ENCODE data around the gene FADS2. TPM values are rescaled to one million over a fixed set of nuclear protein-coding genes. Genes with fewer than 3 reads are reported as not detected.
A peak's percentile ranks its signal among the peaks of the same experiment; 100 is the strongest.

FADS2 gene
- total and polyA plus RNA-seq, 2 of the 13 experiments (the other 11 are each of a cell fraction or from before 2014, with no cell fraction given), result 90.1 to 124 TPM

DNA sequence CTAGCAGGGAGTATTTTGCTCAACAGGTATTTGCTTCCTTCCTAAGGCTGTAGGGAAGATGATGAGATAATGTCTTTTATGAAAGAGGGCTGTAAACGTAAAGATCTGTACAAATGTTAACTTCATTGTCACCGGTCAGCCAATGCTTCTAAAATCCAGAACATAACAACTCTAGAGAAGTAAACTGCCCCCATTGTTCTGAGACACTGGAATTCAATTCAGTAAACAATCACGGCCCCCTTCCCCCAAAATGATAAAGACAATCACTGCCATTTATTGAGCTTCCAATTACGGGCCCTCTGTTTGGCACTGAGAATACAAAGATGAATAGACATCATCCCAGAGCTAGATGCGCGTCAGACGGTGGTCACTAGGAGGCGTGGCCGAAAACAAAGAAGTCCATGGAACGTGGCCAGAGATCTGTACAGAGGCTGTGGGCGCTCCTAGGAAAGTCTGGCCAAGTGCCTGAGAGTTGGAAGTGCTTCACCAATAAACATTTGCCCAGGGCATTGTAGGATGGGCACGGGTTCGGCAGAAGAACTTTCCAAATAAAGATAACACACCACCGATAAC lies 36.3 kb upstream of the FADS2 start:
- peaks cover 42% of the 10 kb centered on the region for H3K4me1 ChIP-seq (ENCODE audit: insufficient read depth, low read length)
- BruUV-seq (replicated peaks), result TSS peak; percentile 87
- peak overlapping the region; percentile 89 for H3K4me2 ChIP-seq (ENCODE audit: low read depth, low read length)
- ChIA-PET POLR2A (interaction anchor here (0.8 to 4.2 kb wide), 22 partner anchors 9 to 800 kb away, joined by 3 to 50 read pairs (median 4); partner anchors contain the start of genes BEST1, FADS1, FADS2 and FTH1), CTCF (ENCODE audit: low intra/inter-chr PET ratio, low total read pairs) (no interaction called here)
- H3K79me2 ChIP-seq (ENCODE audit: insufficient read depth, low read length), result peaks cover 41% of the 10 kb centered on the region
- H3K36me3 ChIP-seq (replicated peaks in 1 of 2; ENCODE audit: control insufficient read depth in 1 of 2, insufficient read depth in 2 of 2, low read length in 2 of 2), result peaks cover 12 to 54% of the 10 kb centered on the region in 2 experiments
- peak overlapping the region; percentile 99 for H3K27ac ChIP-seq (ENCODE audit: extremely low read length, insufficient read depth, low read length)
- intact Hi-C loops (cut with micrococcal nuclease; ENCODE audit: unreplicated experiment) (no loop called here), in situ Hi-C loops (cut with HindIII; ENCODE audit: extremely low pct_ligation_motif_present, low pct_unique_long_range_greater_than_20kb) (loop anchor here (10.0 kb wide), 1 partner anchor 293 kb away; no protein-coding TSS in a partner anchor)
- no peak overlapping the region for H2AFZ ChIP-seq (ENCODE audit: low read length)
- H3K27me3 ChIP-seq (ENCODE audit: control insufficient read depth in 1 of 2, insufficient read depth in 2 of 2, low read length in 2 of 2), result no peaks in the 10 kb centered on the region; a peak in 1 of 5 replicates
- DNase-seq (ENCODE audit: low spot score) (peak; percentile 83), ATAC-seq (peak; percentile 58), FAIRE-seq (peak; percentile 86)
- no peaks in the 10 kb centered on the region; the same call in 1 of the 2 replicates for H4K20me1 ChIP-seq (ENCODE audit: insufficient read depth, low read length)
- WGBS (ENCODE audit: low lambda C conversion rate), result 7% methylated on average over 13 of the region's 14 CpGs
- no peaks in the 10 kb centered on the region for H3K9me3 ChIP-seq (ENCODE audit: low read length)
- H3K9ac ChIP-seq (ENCODE audit: insufficient read depth, low read depth, low read length), result peak overlapping the region; percentile 96
- H3K4me3 ChIP-seq (replicated peaks in 1 of 3; ENCODE audit: insufficient read depth in 1 of 3, low read depth in 2 of 3, low read length in 3 of 3), result peak overlapping the region; percentile 68 to 87 (median 81)
- TF ChIP-seq ZNF749 (CRISPR knock-in tag; IDR thresholded peaks at IDR 0.05; ENCODE audit: borderline replicate concordance), result no peak
- no peak for TF ChIP-seq PHB2 (IDR thresholded peaks at IDR 0.05; ENCODE audit: partially characterized antibody)
- TF ChIP-seq SP4 (CRISPR knock-in tag; IDR thresholded peaks at IDR 0.05), result no peak
- TF ChIP-seq HNRNPH1 (optimal IDR thresholded peaks at IDR 0.05; ENCODE audit: low read depth, low read length), result no peak
- no peak for TF ChIP-seq CHD4 (IDR thresholded peaks at IDR 0.05; ENCODE audit: borderline replicate concordance, low read length)
- TF ChIP-seq, protein P1, sequence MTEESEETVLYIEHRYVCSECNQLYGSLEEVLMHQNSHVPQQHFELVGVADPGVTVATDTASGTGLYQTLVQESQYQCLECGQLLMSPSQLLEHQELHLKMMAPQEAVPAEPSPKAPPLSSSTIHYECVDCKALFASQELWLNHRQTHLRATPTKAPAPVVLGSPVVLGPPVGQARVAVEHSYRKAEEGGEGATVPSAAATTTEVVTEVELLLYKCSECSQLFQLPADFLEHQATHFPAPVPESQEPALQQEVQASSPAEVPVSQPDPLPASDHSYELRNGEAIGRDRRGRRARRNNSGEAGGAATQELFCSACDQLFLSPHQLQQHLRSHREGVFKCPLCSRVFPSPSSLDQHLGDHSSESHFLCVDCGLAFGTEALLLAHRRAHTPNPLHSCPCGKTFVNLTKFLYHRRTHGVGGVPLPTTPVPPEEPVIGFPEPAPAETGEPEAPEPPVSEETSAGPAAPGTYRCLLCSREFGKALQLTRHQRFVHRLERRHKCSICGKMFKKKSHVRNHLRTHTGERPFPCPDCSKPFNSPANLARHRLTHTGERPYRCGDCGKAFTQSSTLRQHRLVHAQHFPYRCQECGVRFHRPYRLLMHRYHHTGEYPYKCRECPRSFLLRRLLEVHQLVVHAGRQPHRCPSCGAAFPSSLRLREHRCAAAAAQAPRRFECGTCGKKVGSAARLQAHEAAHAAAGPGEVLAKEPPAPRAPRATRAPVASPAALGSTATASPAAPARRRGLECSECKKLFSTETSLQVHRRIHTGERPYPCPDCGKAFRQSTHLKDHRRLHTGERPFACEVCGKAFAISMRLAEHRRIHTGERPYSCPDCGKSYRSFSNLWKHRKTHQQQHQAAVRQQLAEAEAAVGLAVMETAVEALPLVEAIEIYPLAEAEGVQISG (CRISPR knock-in tag; IDR thresholded peaks at IDR 0.05), result no peak
- TF ChIP-seq PHF5A (CRISPR knock-in tag; IDR thresholded peaks at IDR 0.05; ENCODE audit: low read depth, unreplicated experiment), result no peak
- no peak for TF ChIP-seq ZBTB39 (CRISPR knock-in tag; IDR thresholded peaks at IDR 0.05)
- no peak for TF ChIP-seq ZFYVE20 (CRISPR knock-in tag; IDR thresholded peaks at IDR 0.05; ENCODE audit: borderline replicate concordance, low read depth)
- TF ChIP-seq ZFP82 (CRISPR knock-in tag; IDR thresholded peaks at IDR 0.05; ENCODE audit: borderline replicate concordance), result no peak
- TF ChIP-seq SNAI1 (CRISPR knock-in tag; IDR thresholded peaks at IDR 0.05; ENCODE audit: borderline replicate concordance), result no peak
- TF ChIP-seq GLI4 (CRISPR knock-in tag; IDR thresholded peaks at IDR 0.05; ENCODE audit: borderline replicate concordance), result no peak
- TF ChIP-seq ZNF747 (CRISPR knock-in tag; IDR thresholded peaks at IDR 0.05; ENCODE audit: borderline replicate concordance), result no peak
- TF ChIP-seq U2AF2 (IDR thresholded peaks at IDR 0.05; ENCODE audit: low read depth, low read length), result no peak
- no peak for TF ChIP-seq GLMP (CRISPR knock-in tag; IDR thresholded peaks at IDR 0.05; ENCODE audit: borderline replicate concordance)
- peak; percentile 4; the same call in 1 of the 2 replicates for TF ChIP-seq ZNF614 (CRISPR knock-in tag; IDR thresholded peaks at IDR 0.05; ENCODE audit: borderline replicate concordance)

All from HepG2 (cell line).